Lung (tissue), 12 donors: Measurements from ENCODE around the gene PRIM2. TPM values are rescaled to one million over a fixed set of nuclear protein-coding genes. Genes with fewer than 3 reads are reported as not detected.
"Not testable (repeated sequence)": the region's sequence is repeated elsewhere in the genome, so short reads cannot be mapped to it uniquely, and the experiment has no call there.

Experiments
- ATAC-seq: fragments of 200-7000 bp; cut with Tn5 transposase; one replicate; pipeline ENCODE4 v1.9.1; 2020; ENCODE audit warnings: moderate number of reproducible peaks; ENCODE audit not compliant: insufficient read depth, low FRiP score
- DNase-seq, 3 donors: peaks; one replicate each; pipeline ENCODE4 v3.0.0-alpha.2; 2013 to 2017
- H3K27ac ChIP-seq, 2 donors: one replicate each; pipeline ENCODE4 v1.5.1; 2013; ENCODE audit warnings: mild to moderate bottlenecking in 2 of 2, moderate library complexity in 2 of 2, control low read depth in 1 of 2, inconsistent platforms in 1 of 2, low read depth in 1 of 2, low read length in 1 of 2
- H3K27me3 ChIP-seq, 3 donors: one replicate each; pipeline ENCODE4 v1.5.1; 2013; ENCODE audit warnings: low read length in 2 of 3; ENCODE audit not compliant: control insufficient read depth in 3 of 3, insufficient read depth in 3 of 3
- H3K36me3 ChIP-seq, 4 donors: one replicate each; pipeline ENCODE4 v1.5.1; 2013; ENCODE audit warnings: low read length in 4 of 4, mild to moderate bottlenecking in 1 of 4, moderate library complexity in 1 of 4; ENCODE audit not compliant: control insufficient read depth in 4 of 4, insufficient read depth in 4 of 4
- H3K4me1 ChIP-seq, 5 donors: one replicate each; pipeline ENCODE4 v1.5.1; 2013; ENCODE audit warnings: low read length in 5 of 5, mild to moderate bottlenecking in 2 of 5, moderate library complexity in 1 of 5; ENCODE audit not compliant: control insufficient read depth in 5 of 5, insufficient read depth in 5 of 5
- H3K4me3 ChIP-seq: one replicate; pipeline ENCODE4 v1.5.1; 2013; ENCODE audit warnings: mild to moderate bottlenecking, control low read depth, moderate library complexity
- H3K9ac ChIP-seq, 2 donors: one replicate each; pipeline ENCODE4 v1.5.1; 2013; ENCODE audit warnings: low read length in 2 of 2, control low read depth in 1 of 2; ENCODE audit not compliant: insufficient read depth in 1 of 2
- H3K9me3 ChIP-seq, 4 donors: one replicate each; pipeline ENCODE4 v1.5.1; 2013; ENCODE audit warnings: low read length in 3 of 4, mild to moderate bottlenecking in 1 of 4, moderate library complexity in 1 of 4; ENCODE audit not compliant: control insufficient read depth in 4 of 4, insufficient read depth in 3 of 4
- WGBS, 2 donors: extraction: QIAGEN DNeasy Blood & Tissue Kit; methylation state at CpG; one replicate each; pipeline ENCODE4 v1.1.7; 2013; 5-methylcytosine and 5-hydroxymethylcytosine counted together
- polyA plus RNA-seq, 2 donors: library from polyadenylated mRNA; stranded (reverse); fragments of 200-250 nt; gene quantifications; one replicate each; pipeline ENCODE4 v1.2.1, GENCODE V29; 2013
- total RNA-seq, 2 donors: library from RNA; depleted of rRNA in 1 of 2; stranded (reverse); fragments of >200 nt in 1 of 2; gene quantifications; one replicate each; pipeline ENCODE4 v1.2.1, GENCODE V29; 2014 to 2021
- TF ChIP-seq, protein P1 (sequence below): IDR thresholded peaks from 2 replicates; pipeline ENCODE4 v1.5.1; 2012; ENCODE audit warnings: mild to moderate bottlenecking; ENCODE audit errors: control extremely low read depth, extremely low read depth
- donor health status: control.
- donor health status: control.
- donor health status: Bipolar disorder and iron deficiency.
- donor health status: healthy.
- donor health status: DM: yes; HTN: yes; CAD: no.

Gene PRIM2
- total and polyA plus RNA-seq, 4 donors = 4.0 to 21.8 (median 6.6) TPM

DNA sequence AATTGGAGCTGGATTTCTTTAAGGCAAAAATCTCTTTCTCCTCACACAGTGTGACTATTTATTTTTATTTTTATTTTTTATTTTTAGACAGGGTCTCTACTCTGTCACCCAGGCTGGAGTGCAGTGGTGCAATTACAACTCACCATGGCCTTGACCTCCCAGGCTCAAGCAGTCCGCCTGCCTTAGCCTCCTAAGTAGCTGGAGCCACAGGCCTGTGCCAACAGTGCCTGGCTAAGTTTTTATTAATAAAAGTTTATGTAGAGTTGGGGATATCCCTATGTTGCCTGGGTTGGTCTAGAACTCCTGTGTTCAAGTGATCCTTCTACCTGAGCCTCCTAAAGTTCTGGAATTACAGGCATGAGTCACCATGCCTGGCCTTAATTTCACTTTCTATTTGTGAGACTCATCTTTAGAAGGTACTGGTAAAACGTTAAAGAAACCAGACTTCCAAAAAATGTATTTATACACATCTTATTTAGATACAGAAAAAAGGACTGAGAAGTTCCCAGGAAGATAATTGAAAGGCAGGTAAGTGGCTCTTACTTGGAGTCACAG, 71.7 kb downstream of the PRIM2 start:
- H3K9ac ChIP-seq, H3K27ac ChIP-seq, H3K36me3 ChIP-seq, H3K27me3 ChIP-seq, ATAC-seq, H3K9me3 ChIP-seq, H3K4me3 ChIP-seq, H3K4me1 ChIP-seq, DNase-seq: not testable (repeated sequence)
- 98 to 100% methylated on average over 1 of the region's 2 CpGs for WGBS, 2 donors

DNA sequence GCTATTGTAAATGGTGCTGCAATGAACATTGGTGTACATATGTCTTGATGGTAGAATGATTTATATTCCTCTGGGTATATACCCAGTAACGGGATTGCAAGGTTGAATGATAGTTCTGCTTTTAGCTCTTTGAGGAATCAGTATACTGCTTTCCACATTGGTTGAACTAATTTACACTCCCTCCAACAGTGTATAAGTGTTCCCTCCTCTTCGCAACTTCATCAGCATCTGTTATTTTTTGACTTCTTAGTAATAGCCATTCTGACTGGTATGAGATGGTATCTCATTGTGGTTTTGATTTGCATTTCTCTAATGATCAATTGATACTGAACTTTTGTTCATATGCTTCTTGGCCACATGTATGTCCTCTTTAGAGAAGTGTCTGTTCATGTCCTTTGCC, 73.4 kb downstream of the PRIM2 start:
- not testable (repeated sequence) for H3K4me3 ChIP-seq, H3K9ac ChIP-seq, H3K9me3 ChIP-seq, H3K27me3 ChIP-seq, DNase-seq, ATAC-seq, H3K36me3 ChIP-seq, H3K27ac ChIP-seq, H3K4me1 ChIP-seq
- WGBS, 2 donors = 73 to 99% methylated on average over 2 of the region's 2 CpGs

DNA sequence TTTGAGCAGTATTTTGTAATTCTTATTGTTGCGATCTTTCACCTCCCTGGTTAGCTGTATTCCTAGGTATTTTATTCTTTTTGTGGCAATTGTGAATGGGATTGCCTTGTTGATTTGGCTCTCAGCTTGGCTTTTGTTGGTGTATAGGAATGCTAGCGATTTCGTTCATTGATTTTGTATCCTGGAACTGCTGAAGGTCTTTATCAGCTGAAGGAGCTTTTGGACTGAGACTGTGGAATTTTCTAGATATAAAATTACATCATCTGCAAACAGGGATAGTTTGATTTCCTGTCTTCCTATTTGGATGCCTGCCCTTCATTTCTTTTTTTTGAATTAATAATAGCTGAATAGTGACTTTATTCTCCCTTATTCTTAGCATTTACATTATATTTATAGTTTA, 74.6 kb downstream of the PRIM2 start:
- not testable (repeated sequence) for H3K4me3 ChIP-seq, H3K27ac ChIP-seq, H3K27me3 ChIP-seq, H3K36me3 ChIP-seq, ATAC-seq, H3K4me1 ChIP-seq, DNase-seq, H3K9me3 ChIP-seq, H3K9ac ChIP-seq
- 96 to 98% methylated on average over 3 of the region's 3 CpGs for WGBS, 2 donors

DNA sequence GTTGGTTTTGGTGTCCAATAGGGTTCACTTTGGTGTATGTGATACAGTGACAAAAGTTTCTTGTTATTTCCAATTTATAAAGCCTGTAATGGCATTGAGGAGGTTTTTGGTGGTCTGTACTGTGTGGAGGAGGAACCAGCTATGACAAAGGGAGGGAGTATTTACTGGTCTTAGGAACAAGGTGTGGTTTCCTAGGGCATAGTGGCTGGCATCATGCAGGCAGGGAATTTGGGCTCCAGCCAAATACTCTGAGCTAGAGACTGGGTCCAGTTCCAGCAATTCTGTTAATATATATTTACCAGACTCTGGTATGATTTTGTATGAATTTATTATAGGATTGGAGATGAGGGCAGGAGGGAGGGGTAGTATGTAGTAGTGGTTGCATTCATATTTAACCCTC, 101.9 kb downstream of the PRIM2 start:
- ATAC-seq = not testable (repeated sequence)

DNA sequence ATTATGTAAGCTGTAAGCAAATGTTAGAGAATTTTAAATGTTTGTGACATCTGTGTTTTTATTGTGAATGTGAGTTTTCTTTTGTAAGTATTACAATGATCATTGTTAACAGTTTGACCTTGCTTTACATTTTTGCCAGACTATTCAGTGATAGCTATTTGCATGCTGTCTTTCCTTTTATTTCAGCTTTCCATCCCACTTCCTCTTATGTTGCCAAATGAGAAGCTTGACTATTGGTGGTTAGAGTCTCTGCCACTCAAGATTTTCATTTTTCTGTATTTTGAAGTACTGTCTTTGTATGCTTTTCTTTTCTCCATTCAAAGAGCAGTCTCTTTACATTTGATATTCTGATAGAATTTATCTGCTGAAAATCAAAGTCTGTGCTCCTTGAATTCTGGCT, 104.1 kb downstream of the PRIM2 start:
- no peak overlapping the region for H3K4me3 ChIP-seq
- TF ChIP-seq, protein P1, sequence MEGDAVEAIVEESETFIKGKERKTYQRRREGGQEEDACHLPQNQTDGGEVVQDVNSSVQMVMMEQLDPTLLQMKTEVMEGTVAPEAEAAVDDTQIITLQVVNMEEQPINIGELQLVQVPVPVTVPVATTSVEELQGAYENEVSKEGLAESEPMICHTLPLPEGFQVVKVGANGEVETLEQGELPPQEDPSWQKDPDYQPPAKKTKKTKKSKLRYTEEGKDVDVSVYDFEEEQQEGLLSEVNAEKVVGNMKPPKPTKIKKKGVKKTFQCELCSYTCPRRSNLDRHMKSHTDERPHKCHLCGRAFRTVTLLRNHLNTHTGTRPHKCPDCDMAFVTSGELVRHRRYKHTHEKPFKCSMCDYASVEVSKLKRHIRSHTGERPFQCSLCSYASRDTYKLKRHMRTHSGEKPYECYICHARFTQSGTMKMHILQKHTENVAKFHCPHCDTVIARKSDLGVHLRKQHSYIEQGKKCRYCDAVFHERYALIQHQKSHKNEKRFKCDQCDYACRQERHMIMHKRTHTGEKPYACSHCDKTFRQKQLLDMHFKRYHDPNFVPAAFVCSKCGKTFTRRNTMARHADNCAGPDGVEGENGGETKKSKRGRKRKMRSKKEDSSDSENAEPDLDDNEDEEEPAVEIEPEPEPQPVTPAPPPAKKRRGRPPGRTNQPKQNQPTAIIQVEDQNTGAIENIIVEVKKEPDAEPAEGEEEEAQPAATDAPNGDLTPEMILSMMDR = no peak
- no peak overlapping the region for H3K9ac ChIP-seq
- ATAC-seq = no peak
- H3K27ac ChIP-seq = no peak overlapping the region
- H3K4me1 ChIP-seq = peaks cover 0 to 4% (median 0%) of the 10 kb centered on the region in 5 donors
- DNase-seq = no peak
- H3K36me3 ChIP-seq = no peaks in the 10 kb centered on the region
- no peaks in the 10 kb centered on the region for H3K27me3 ChIP-seq
- H3K9me3 ChIP-seq = no peaks in the 10 kb centered on the region

More for the DNA sequence above, 101.9 kb downstream of the PRIM2 start:
- DNase-seq, H3K4me3 ChIP-seq, H3K36me3 ChIP-seq, H3K4me1 ChIP-seq, H3K27ac ChIP-seq, H3K9me3 ChIP-seq, H3K27me3 ChIP-seq, H3K9ac ChIP-seq: not testable (repeated sequence)
